Measurements from ENCODE around the gene FIS1.

GRCh38 chr7:101210143-101210542 is 34.7 kb downstream of the FIS1 start:
- TF ChIP-seq EZH2 (IDR thresholded peaks at IDR 0.05; ENCODE audit: borderline replicate concordance, insufficient read depth, low read depth, low read length, poor library complexity, severe bottlenecking) (no peak), CTCF (IDR thresholded peaks at IDR 0.05) (no peak)
